CD14-positive monocyte (primary cell): ENCODE results near the gene MAD1L1. TPM values are rescaled to one million over a fixed set of nuclear protein-coding genes. Genes with fewer than 3 reads are reported as not detected.

Source experiments
- DNase-seq, 3 donors: peaks; one replicate each; pipeline ENCODE4 v3.0.0-alpha.2; 2011 to 2022
- H2AFZ ChIP-seq: 2 replicates; pipeline ENCODE4 v1.6.0; 2012; ENCODE audit warnings: mild to moderate bottlenecking, low read depth, low read length, inconsistent platforms; ENCODE audit not compliant: insufficient read depth, poor library complexity, severe bottlenecking
- H3K27ac ChIP-seq, 2 donors: 1 replicate in 1 of 2; 2 replicates in 1 of 2; pipeline ENCODE4 v1.5.1; 2012 to 2013; ENCODE audit warnings: low read length in 2 of 2, control low read depth in 1 of 2, inconsistent platforms in 1 of 2, low read depth in 1 of 2, mild to moderate bottlenecking in 1 of 2
- H3K27me3 ChIP-seq, 2 donors: one replicate each; pipeline versions ENCODE4 v1.6.0 to v1.6.1; 2011 to 2013; ENCODE audit warnings: low read length in 2 of 2; ENCODE audit not compliant: control insufficient read depth in 2 of 2, insufficient read depth in 2 of 2
- H3K36me3 ChIP-seq, 2 donors: replicated peaks in 1 of 2; 1 replicate in 1 of 2; 2 replicates in 1 of 2; pipeline versions ENCODE4 v1.5.1 to v1.6.1; 2012 to 2013; ENCODE audit warnings: low read length in 2 of 2, control low read depth in 1 of 2, inconsistent platforms in 1 of 2, mild to moderate bottlenecking in 1 of 2; ENCODE audit not compliant: insufficient read depth in 2 of 2, control insufficient read depth in 1 of 2
- H3K4me1 ChIP-seq, 2 donors: 1 replicate in 1 of 2; 2 replicates in 1 of 2; pipeline versions ENCODE4 v1.5.1 to v1.6.1; 2012 to 2013; ENCODE audit warnings: low read length in 2 of 2, control low read depth in 1 of 2, inconsistent platforms in 1 of 2, mild to moderate bottlenecking in 1 of 2, moderate library complexity in 1 of 2; ENCODE audit not compliant: insufficient read depth in 2 of 2, control insufficient read depth in 1 of 2
- H3K4me2 ChIP-seq: replicated peaks from 2 replicates; pipeline ENCODE3; 2012; ENCODE audit warnings: low read length, moderate library complexity, mild to moderate bottlenecking; ENCODE audit not compliant: poor library complexity, severe bottlenecking; ENCODE audit errors: extremely low read depth
- H3K4me3 ChIP-seq, 3 experiments: fragments of 200-600 bp in 1 of 3; sonication (generic) in 1 of 3; replicated peaks in 1 of 3; 1 replicate in 2 of 3; 2 replicates in 1 of 3; pipeline ENCODE4 v1.5.1; 2011 to 2013; ENCODE audit warnings: low read length in 3 of 3, mild to moderate bottlenecking in 3 of 3, control low read depth in 2 of 3, low read depth in 2 of 3, inconsistent platforms in 1 of 3, moderate library complexity in 1 of 3
- H3K79me2 ChIP-seq: 2 replicates; pipeline ENCODE4 v1.6.0; 2012; ENCODE audit warnings: mild to moderate bottlenecking, control low read depth, inconsistent platforms, low read length, moderate library complexity; ENCODE audit not compliant: insufficient read depth
- H3K9ac ChIP-seq: 2 replicates; pipeline ENCODE4 v1.6.0; 2017; ENCODE audit warnings: low read length, mild to moderate bottlenecking; ENCODE audit not compliant: insufficient read depth, poor library complexity, severe bottlenecking
- H3K9me3 ChIP-seq, 2 donors: replicated peaks in 1 of 2; 1 replicate in 1 of 2; 2 replicates in 1 of 2; pipeline versions ENCODE4 v1.5.1 to v1.6.1; 2012 to 2013; ENCODE audit warnings: low read length in 2 of 2, control low read depth in 1 of 2; ENCODE audit not compliant: control insufficient read depth in 1 of 2, insufficient read depth in 1 of 2
- H4K20me1 ChIP-seq: 2 replicates; pipeline ENCODE4 v1.6.0; 2012; ENCODE audit warnings: mild to moderate bottlenecking, low read length, control low read depth, moderate library complexity; ENCODE audit not compliant: insufficient read depth
- H3K27ac Mint-ChIP-seq, 7 donors: one replicate each; pipeline ENCODE4 v1.8.0; 2020; ENCODE audit warnings: mild to moderate bottlenecking in 7 of 7, mixed read lengths in 7 of 7, moderate library complexity in 6 of 7, inconsistent platforms in 2 of 7
- H3K27me3 Mint-ChIP-seq, 3 donors: one replicate each; pipeline ENCODE4 v1.8.0; 2021 to 2022; ENCODE audit warnings: low read depth in 3 of 3, mild to moderate bottlenecking in 3 of 3, mixed read lengths in 3 of 3, moderate library complexity in 3 of 3, inconsistent platforms in 1 of 3
- H3K36me3 Mint-ChIP-seq, 2 donors: one replicate each; pipeline ENCODE4 v1.8.0; 2020; ENCODE audit warnings: mixed read lengths in 2 of 2, inconsistent platforms in 1 of 2, mild to moderate bottlenecking in 1 of 2
- H3K4me1 Mint-ChIP-seq: one replicate; pipeline ENCODE4 v1.8.0; 2020; ENCODE audit warnings: mild to moderate bottlenecking, mixed read lengths
- H3K4me3 Mint-ChIP-seq, 2 donors: one replicate each; pipeline ENCODE4 v1.8.0; 2020; ENCODE audit warnings: mild to moderate bottlenecking in 2 of 2, mixed read lengths in 2 of 2, moderate library complexity in 1 of 2
- H3K9me3 Mint-ChIP-seq, 7 donors: one replicate each; pipeline ENCODE4 v1.8.0; 2020 to 2022; ENCODE audit warnings: mixed read lengths in 7 of 7, mild to moderate bottlenecking in 6 of 7, moderate library complexity in 6 of 7, inconsistent platforms in 2 of 7
- CTCF ChIP-seq: fragments of 200-600 bp; IDR thresholded peaks from one replicate; pipeline ENCODE4 v1.8.0; 2022; ENCODE audit warnings: antibody characterized with exemption, mild to moderate bottlenecking
- whole genome bisulfite sequencing: methylation state at CpG from one replicate; pipeline ENCODE4 v1.1.5; 2013; ENCODE audit warnings: missing lambda C conversion rate; ENCODE audit not compliant: insufficient coverage; 5-methylcytosine and 5-hydroxymethylcytosine counted together
- intact Hi-C, 2 donors: fragments of 100-400 bp; cut with micrococcal nuclease; formaldehyde crosslinking; loops; one replicate each; pipeline versions ENCODE4 v1.15.0 to v1.15.1; 2023
- polyA plus RNA-seq, 3 donors: library from polyadenylated mRNA; depleted of rRNA in 1 of 3; unstranded in 2 of 3; stranded (reverse) in 1 of 3; fragments of 300-500 nt in 2 of 3; fragments of >200 nt in 1 of 3; fragmentation: Illumina TruSeq in 2 of 3; gene quantifications; 1 replicate in 2 of 3; 2 replicates in 1 of 3; pipeline ENCODE4 v1.2.3, GENCODE V29; 2012 to 2021

The MAD1L1 gene
- polyA plus RNA-seq, 3 donors = 22.0 to 39.4 (median 33.2) TPM

DNA sequence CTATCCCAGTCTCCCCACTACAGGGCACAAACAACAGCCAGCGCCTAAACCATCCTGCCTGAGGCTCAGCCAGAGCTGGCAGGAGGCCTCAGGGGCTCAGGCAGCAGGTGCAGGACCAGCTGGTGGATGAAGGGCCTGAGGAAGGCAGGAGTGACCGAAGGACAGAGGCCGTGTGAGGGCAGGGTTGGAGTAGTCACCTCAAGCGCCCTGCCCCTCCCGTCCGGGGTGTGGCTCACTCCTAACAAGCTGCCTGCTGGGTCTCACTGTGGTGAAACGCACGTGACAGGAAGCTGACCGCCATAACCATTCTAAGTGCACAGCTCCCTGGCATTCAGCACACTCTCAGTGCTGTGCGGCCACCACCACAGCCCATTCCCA is 281.6 kb downstream of the MAD1L1 start:
- H4K20me1 ChIP-seq = no peaks in the 10 kb centered on the region
- no peaks in the 10 kb centered on the region for H3K79me2 ChIP-seq
- peak overlapping the region; percentile 23 to 61 for H3K27ac ChIP-seq
- Mint-ChIP-seq H3K27me3 (no peaks in the 10 kb centered on the region), H3K27ac (peak overlapping the region; percentile 62 to 90 (median 83)), H3K9me3 (peaks cover 0 to 8% (median 0%) of the 10 kb centered on the region in 7 donors), H3K36me3 (peaks cover 16 to 30% of the 10 kb centered on the region in 2 donors), H3K4me3 (no peak overlapping the region), H3K4me1 (peaks cover 37% of the 10 kb centered on the region)
- H3K4me1 ChIP-seq = peaks cover 11 to 40% of the 10 kb centered on the region in 2 donors
- no peaks in the 10 kb centered on the region for H3K9me3 ChIP-seq
- H3K9ac ChIP-seq = peak overlapping the region; percentile 28
- H2AFZ ChIP-seq = no peak overlapping the region
- DNase-seq = peak; percentile 64 to 75 (median 69)
- peak overlapping the region in 1 of 3 experiments; percentile 16 for H3K4me3 ChIP-seq
- 10% methylated on average over 9 of the region's 10 CpGs for WGBS
- TF ChIP-seq CTCF = no peak
- no peaks in the 10 kb centered on the region for H3K27me3 ChIP-seq
- peaks cover 0 to 4% of the 10 kb centered on the region in 2 donors for H3K36me3 ChIP-seq
- intact Hi-C loops = no loop called here
- H3K4me2 ChIP-seq = peak overlapping the region; percentile 8

GRCh38 chr7:1950452-1951158 is 282.1 kb downstream of the MAD1L1 start:
- peaks cover 40% of the 10 kb centered on the region for H3K4me1 Mint-ChIP-seq
- Histone ChIP-seq H3K9me3 (no peaks in the 10 kb centered on the region), H3K79me2 (no peaks in the 10 kb centered on the region), H3K4me2 (peak overlapping the region; percentile 8), H3K4me3 (peak overlapping the region in 1 of 3 experiments; percentile 16), H4K20me1 (no peaks in the 10 kb centered on the region), H2AFZ (no peak overlapping the region), H3K27ac (peak overlapping the region; percentile 23 to 61), H3K4me1 (peaks cover 11 to 45% of the 10 kb centered on the region in 2 donors), H3K36me3 (peaks cover 0 to 4% of the 10 kb centered on the region in 2 donors), H3K9ac (peak overlapping the region; percentile 28), H3K27me3 (no peaks in the 10 kb centered on the region)
- H3K36me3 Mint-ChIP-seq = peaks cover 14 to 29% of the 10 kb centered on the region in 2 donors
- no peak for DNase-seq
- intact Hi-C loops = no loop called here
- TF ChIP-seq CTCF = no peak
- no peak overlapping the region for H3K4me3 Mint-ChIP-seq
- H3K27ac Mint-ChIP-seq = peak overlapping the region in 5 of 7 donors; percentile 62 to 90 (median 78)
- H3K27me3 Mint-ChIP-seq = no peaks in the 10 kb centered on the region
- H3K9me3 Mint-ChIP-seq = peaks cover 0 to 8% (median 0%) of the 10 kb centered on the region in 7 donors
- WGBS = 94% methylated on average over 13 of the region's 26 CpGs
